Ishikawa (cell line): ENCODE data around the gene MLLT6.

ENCODE experiments used
- CREB1 ChIP-seq: IDR thresholded peaks from 2 replicates; pipeline ENCODE4 v1.6.1; 2012; ENCODE audit warnings: low read depth
- EGR1 ChIP-seq: IDR thresholded peaks from 2 replicates; pipeline ENCODE4 v1.6.1; 2012
- EP300 ChIP-seq: IDR thresholded peaks from 2 replicates; pipeline ENCODE4 v1.6.1; 2012; ENCODE audit warnings: borderline replicate concordance
- YY1 ChIP-seq: IDR thresholded peaks from 2 replicates; pipeline ENCODE4 v1.6.1; 2012; ENCODE audit warnings: low read depth

GRCh38 chr17:38768417-38768816 is 63.3 kb downstream of the MLLT6 start:
- no peak for TF ChIP-seq CREB1
- no peak for TF ChIP-seq EP300
- no peak for TF ChIP-seq YY1
- no peak for TF ChIP-seq EGR1
